HepG2 (cell line): Measurements from ENCODE around the gene PRTN3. TPM values are rescaled to one million over a fixed set of nuclear protein-coding genes. Genes with fewer than 3 reads are reported as not detected.

Experiments used
- ATAC-seq: fragments of 200-7000 bp; cut with Tn5 transposase; 3 replicates; pipeline ENCODE4 v1.9.1; 2020; ENCODE audit warnings: mild to moderate bottlenecking, moderate library complexity
- BruUV-seq: library from RNA; stranded (reverse); fragments of 400-500 nt; replicated peaks from 2 replicates; lab custom pipeline; 2021; lab: Mats Ljungman, UMichigan
- CTCF ChIA-PET: fragments of 300-600 bp; formaldehyde crosslinking; extraction: SDS; loops from one replicate; lab custom pipeline; 2021; ENCODE audit warnings: low total read pairs, inconsistent platforms, low intra/inter-chr PET ratio; lab: Yijun Ruan, JAX
- POLR2A ChIA-PET: fragments of 350-600 bp; sonication (Branson Sonifier 250); formaldehyde crosslinking; loops from one replicate; lab custom pipeline; 2020; ENCODE audit warnings: antibody characterized with exemption, inconsistent platforms; lab: Yijun Ruan, JAX
- DNase-seq: peaks from one replicate; pipeline ENCODE4 v3.0.0-alpha.2; 2015; ENCODE audit warnings: low spot score
- FAIRE-seq: peaks from 3 replicates; lab custom pipeline; 2011; peaks lifted over from hg19 to GRCh38; lab: Jason Lieb, UNC
- H2AFZ ChIP-seq: one replicate; pipeline ENCODE4 v1.6.1; 2011; ENCODE audit warnings: low read length, inconsistent platforms
- H3K27ac ChIP-seq: fragments of 300-600 bp; 3 replicates; pipeline ENCODE4 v1.8.0; 2011; ENCODE audit warnings: mixed run types, mild to moderate bottlenecking, mixed read lengths, low read length, inconsistent platforms; ENCODE audit not compliant: insufficient read depth; ENCODE audit errors: extremely low read length
- H3K27me3 ChIP-seq, 2 experiments: fragments of 200-600 bp in 1 of 2; 2 replicates in 1 of 2; 3 replicates in 1 of 2; pipeline versions ENCODE4 v1.6.0 to v1.8.0; 2011; ENCODE audit warnings: low read length in 2 of 2, mild to moderate bottlenecking in 2 of 2, moderate library complexity in 2 of 2, inconsistent platforms in 1 of 2; ENCODE audit not compliant: insufficient read depth in 2 of 2, control insufficient read depth in 1 of 2
- H3K36me3 ChIP-seq, 2 experiments: fragments of 200-600 bp in 1 of 2; replicated peaks in 1 of 2; 2 replicates in 1 of 2; 3 replicates in 1 of 2; pipeline versions ENCODE4 v1.5.1 to v1.8.0; 2011; ENCODE audit warnings: low read length in 2 of 2, inconsistent platforms in 1 of 2; ENCODE audit not compliant: insufficient read depth in 2 of 2, control insufficient read depth in 1 of 2
- H3K4me1 ChIP-seq: 2 replicates; pipeline ENCODE4 v1.5.1; 2012; ENCODE audit warnings: low read length, inconsistent platforms; ENCODE audit not compliant: insufficient read depth
- H3K4me2 ChIP-seq: 2 replicates; pipeline ENCODE4 v1.6.0; 2011; ENCODE audit warnings: low read depth, low read length, inconsistent platforms
- H3K4me3 ChIP-seq, 3 experiments: fragments of 200-600 bp in 1 of 3; sonication (generic), shearing (Covaris generic) in 1 of 3; replicated peaks in 1 of 3; 2 replicates each; pipeline ENCODE4 v1.5.1; 2011 to 2016; ENCODE audit warnings: low read length in 3 of 3, inconsistent platforms in 2 of 3, low read depth in 2 of 3, mild to moderate bottlenecking in 2 of 3, control low read depth in 1 of 3, mixed read lengths in 1 of 3; ENCODE audit not compliant: insufficient read depth in 1 of 3
- H3K79me2 ChIP-seq: one replicate; pipeline ENCODE4 v1.6.1; 2011; ENCODE audit warnings: low read length, inconsistent platforms; ENCODE audit not compliant: insufficient read depth
- H3K9ac ChIP-seq: 2 replicates; pipeline ENCODE4 v1.6.0; 2011; ENCODE audit warnings: mild to moderate bottlenecking, low read depth, low read length, inconsistent platforms; ENCODE audit not compliant: insufficient read depth
- H3K9me3 ChIP-seq: 2 replicates; pipeline ENCODE4 v1.5.1; 2012; ENCODE audit warnings: mild to moderate bottlenecking, low read length
- H4K20me1 ChIP-seq: 2 replicates; pipeline ENCODE4 v1.6.0; 2011; ENCODE audit warnings: inconsistent platforms, mild to moderate bottlenecking, low read length, moderate library complexity; ENCODE audit not compliant: insufficient read depth
- AGO2 ChIP-seq: fragments of 200-400 bp; formaldehyde crosslinking; optimal IDR thresholded peaks from 2 replicates; pipeline ENCODE3; 2017; ENCODE audit warnings: mild to moderate bottlenecking, low read depth, low read length, moderate library complexity
- FOXO4 ChIP-seq: sonication (generic); formaldehyde crosslinking; conservative IDR thresholded peaks from 2 replicates; pipeline ENCODE4 v1.8.1; 2023; ENCODE audit warnings: missing genetic modification reagents
- HNRNPL ChIP-seq: fragments of 200-400 bp; formaldehyde crosslinking; IDR thresholded peaks from 2 replicates; pipeline ENCODE4 v1.6.1; 2017; ENCODE audit warnings: mild to moderate bottlenecking, low read depth, low read length
- KDM6A ChIP-seq: IDR thresholded peaks from 2 replicates; pipeline ENCODE4 v1.6.1; 2016; ENCODE audit warnings: low read depth
- NR3C1 ChIP-seq: sonication (generic); formaldehyde crosslinking; IDR thresholded peaks from 2 replicates; pipeline ENCODE4 v1.4.0; 2020; ENCODE audit warnings: missing genetic modification reagents
- PHF8 ChIP-seq: sonication (generic); formaldehyde crosslinking; IDR thresholded peaks from 2 replicates; pipeline ENCODE4 v1.5.0; 2020; ENCODE audit warnings: missing genetic modification reagents
- RBFOX2 ChIP-seq: fragments of 200-400 bp; formaldehyde crosslinking; IDR thresholded peaks from 2 replicates; pipeline ENCODE4 v1.6.1; 2017; ENCODE audit warnings: low read depth, mild to moderate bottlenecking, low read length
- SP2 ChIP-seq: sonication (generic); formaldehyde crosslinking; IDR thresholded peaks from 2 replicates; pipeline ENCODE4 v1.5.1; 2020; ENCODE audit warnings: mild to moderate bottlenecking, missing genetic modification reagents
- SSRP1 ChIP-seq: IDR thresholded peaks from 2 replicates; pipeline ENCODE4 v1.6.1; 2016; ENCODE audit warnings: control low read depth
- ZNF724P ChIP-seq: sonication (generic); formaldehyde crosslinking; IDR thresholded peaks from 2 replicates; pipeline ENCODE4 v1.8.0; 2022; ENCODE audit warnings: missing genetic modification reagents, borderline replicate concordance
- ZNF883 ChIP-seq: sonication (generic); formaldehyde crosslinking; IDR thresholded peaks from 2 replicates; pipeline ENCODE4 v1.5.1; 2020; ENCODE audit warnings: mild to moderate bottlenecking, missing genetic modification reagents; ENCODE audit errors: not compliant biosample characterization
- ZSCAN20 ChIP-seq: sonication (generic); formaldehyde crosslinking; IDR thresholded peaks from 2 replicates; pipeline ENCODE4 v1.4.0; 2020; ENCODE audit warnings: missing genetic modification reagents, mild to moderate bottlenecking, borderline replicate concordance
- WGBS: methylation state at CpG from one replicate; pipeline ENCODE4 v1.1.6; 2017; ENCODE audit warnings: low lambda C conversion rate; 5-methylcytosine and 5-hydroxymethylcytosine counted together
- in situ Hi-C: cut with HindIII; loops from 2 replicates; pipeline ENCODE4 v1.10.0; 2017; ENCODE audit warnings: low pct_unique_long_range_greater_than_20kb; ENCODE audit not compliant: extremely low pct_ligation_motif_present
- intact Hi-C: fragments of 100-400 bp; cut with micrococcal nuclease; formaldehyde crosslinking; loops from one replicate; pipeline ENCODE4 v1.10.0; 2022; ENCODE audit not compliant: unreplicated experiment
- polyA plus RNA-seq, 8 experiments: library from polyadenylated mRNA; depleted of rRNA in 3 of 8; stranded (reverse) in 7 of 8; unstranded in 1 of 8; fragments of >200 nt; fragmentation: Illumina TruSeq in 4 of 8; extraction: Trizol in 4 of 8; gene quantifications; 2 replicates each; pipeline versions ENCODE4 v1.2.1 to v1.2.3, GENCODE V29; 2011 to 2016; ENCODE audit warnings: low read depth in 4 of 8, missing spikeins in 1 of 8, mixed read lengths in 1 of 8; ENCODE audit not compliant: insufficient read depth in 1 of 8
- total RNA-seq, 5 experiments: library from RNA; depleted of rRNA; stranded (reverse); fragments of >200 nt; fragmentation: Illumina TruSeq; extraction: Trizol; gene quantifications; 2 replicates each; pipeline ENCODE4 v1.2.3, GENCODE V29; 2016; ENCODE audit warnings: low read depth in 1 of 5

PRTN3 gene
- total and polyA plus RNA-seq, 2 of the 13 experiments (the other 11 are each of a cell fraction or from before 2014, with no cell fraction given) = not detected

GRCh38 chr19:881385-882071 is 40.7 kb downstream of the PRTN3 start:
- ATAC-seq (no peak), DNase-seq (no peak), FAIRE-seq (no peak)
- Histone ChIP-seq H4K20me1 (no peaks in the 10 kb centered on the region), H2AFZ (no peak overlapping the region), H3K9ac (no peak overlapping the region), H3K4me3 (no peak overlapping the region), H3K4me1 (0 out of 2 replicates have a peak, but pooled peaks cover under 1% of the 10 kb centered on the region), H3K79me2 (no peaks in the 10 kb centered on the region), H3K27ac (no peak overlapping the region), H3K27me3 (no peaks in the 10 kb centered on the region), H3K36me3 (peaks cover 16 to 27% of the 10 kb centered on the region in 2 experiments; a peak in 4 of 5 replicates), H3K9me3 (no peaks in the 10 kb centered on the region), H3K4me2 (no peak overlapping the region)
- 93% methylated on average over 13 of the region's 34 CpGs for WGBS
- intact Hi-C loops = no loop called here
- in situ Hi-C loops = no loop called here
- ChIA-PET POLR2A (no interaction called here), CTCF (no interaction called here)
- no TSS peak for BruUV-seq
- TF ChIP-seq SP2 (no peak), RBFOX2 (peak; percentile 44; the same call in 1 of the 2 replicates), PHF8 (CRISPR knock-in tag) (no peak), KDM6A (CRISPR knock-in tag) (no peak), AGO2 (peak; percentile 51), ZNF724P (CRISPR knock-in tag) (no peak), SSRP1 (CRISPR knock-in tag) (no peak)

- ChIA-PET POLR2A (no interaction called here), CTCF (no interaction called here)
- FAIRE-seq (no peak), DNase-seq (no peak), ATAC-seq (no peak)
- no peak overlapping the region for H2AFZ ChIP-seq
- no peak overlapping the region for H3K4me3 ChIP-seq
- H3K9ac ChIP-seq = no peak overlapping the region
- H4K20me1 ChIP-seq = no peaks in the 10 kb centered on the region
- H3K36me3 ChIP-seq = peaks cover 18 to 30% of the 10 kb centered on the region in 2 experiments; a peak in 4 of 5 replicates
- H3K79me2 ChIP-seq = no peaks in the 10 kb centered on the region
- intact Hi-C loops (no loop called here), in situ Hi-C loops (no loop called here)
- H3K27ac ChIP-seq = no peak overlapping the region
- H3K4me2 ChIP-seq = no peak overlapping the region
- TF ChIP-seq ZNF883 (CRISPR knock-in tag) (no peak), HNRNPL (peak; percentile 74; the same call in 1 of the 2 replicates), AGO2 (peak; percentile 13), ZNF724P (CRISPR knock-in tag) (no peak), ZSCAN20 (CRISPR knock-in tag) (no peak), NR3C1 (CRISPR knock-in tag) (no peak), FOXO4 (CRISPR knock-in tag) (no peak)
- H3K9me3 ChIP-seq = no peaks in the 10 kb centered on the region
- WGBS = 98% methylated on average over 26 of the region's 30 CpGs
- no peaks in the 10 kb centered on the region for H3K27me3 ChIP-seq
- H3K4me1 ChIP-seq = peaks cover 9% of the 10 kb centered on the region
- BruUV-seq = no TSS peak
Observed at GRCh38 chr19:882871-883497, 42.2 kb downstream of the PRTN3 start.
